Stimulated activated memory B cell treated with anti-CD40 and anti-IgM and Interleukin-4, amounts not matched to agents 10 μg/mL and 1 μg/mL and 100 μg/mL, for 72 hours (primary cell): ENCODE measurements around the gene IGFLR1.
"Not testable (repeated sequence)": the region's sequence is repeated elsewhere in the genome, so short reads cannot be mapped to it uniquely, and the experiment has no call there.

Source experiments
- ATAC-seq: fragments of 150-1000 bp; cut with Tn5 transposase; 2 replicates; pipeline ENCODE4 v1.10.0; 2021
- H3K27ac Mint-ChIP-seq: one replicate; pipeline ENCODE4 v1.8.0; 2022; ENCODE audit warnings: mild to moderate bottlenecking, mixed read lengths
- H3K27me3 Mint-ChIP-seq: one replicate; pipeline ENCODE4 v1.8.0; 2022; ENCODE audit warnings: mixed read lengths
- H3K36me3 Mint-ChIP-seq: one replicate; pipeline ENCODE4 v1.8.0; 2022; ENCODE audit warnings: mixed read lengths
- H3K4me1 Mint-ChIP-seq: one replicate; pipeline ENCODE4 v1.8.0; 2022; ENCODE audit warnings: mixed read lengths
- H3K4me3 Mint-ChIP-seq: one replicate; pipeline ENCODE4 v1.8.0; 2022; ENCODE audit warnings: mild to moderate bottlenecking, moderate library complexity, mixed read lengths
- H3K9me3 Mint-ChIP-seq: one replicate; pipeline ENCODE4 v1.8.0; 2022; ENCODE audit warnings: mixed read lengths

IGFLR1 gene

DNA sequence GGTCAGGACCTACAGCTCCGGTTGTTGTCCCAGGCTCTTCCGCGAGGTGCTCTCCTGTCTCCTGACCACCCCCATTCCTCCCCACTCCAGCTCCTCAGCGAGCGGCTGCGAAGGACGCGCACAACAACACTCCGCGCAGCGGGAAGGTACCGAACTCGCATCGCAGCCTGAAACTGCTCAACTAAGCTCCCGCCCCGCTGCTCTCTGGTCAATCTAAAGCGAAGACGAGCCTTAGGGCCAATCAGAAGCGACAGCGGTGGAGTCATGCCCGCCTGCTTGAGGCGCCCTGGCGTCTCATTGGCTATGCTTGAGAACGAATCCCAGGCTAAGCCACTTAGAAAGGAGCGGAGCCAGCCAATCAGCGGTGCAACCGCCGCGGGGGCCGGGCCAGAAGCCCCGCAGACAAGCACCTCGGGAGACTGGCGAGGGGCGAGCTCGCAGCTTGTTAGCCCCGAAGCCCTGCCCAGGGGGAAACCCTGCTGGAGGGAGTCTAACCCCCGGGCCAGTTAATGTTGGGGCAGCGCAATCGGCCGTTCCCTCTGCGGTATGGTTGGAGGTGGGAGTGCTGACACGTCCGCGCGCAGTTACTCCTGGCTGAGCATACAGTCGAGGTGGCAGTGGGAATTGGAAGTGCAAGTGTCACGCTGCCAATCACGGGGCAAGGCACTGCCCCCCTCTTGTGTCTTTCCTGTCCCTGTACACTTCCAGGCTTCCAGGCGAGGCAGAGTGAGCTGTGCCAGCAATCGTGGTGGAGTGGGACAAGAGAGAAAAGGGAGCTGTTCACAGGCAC is 39.8 kb downstream of the IGFLR1 start:
- Mint-ChIP-seq H3K4me1 (peaks cover 7% of the 10 kb centered on the region), H3K36me3 (no peaks in the 10 kb centered on the region)
- ATAC-seq: peak; percentile 100

DNA sequence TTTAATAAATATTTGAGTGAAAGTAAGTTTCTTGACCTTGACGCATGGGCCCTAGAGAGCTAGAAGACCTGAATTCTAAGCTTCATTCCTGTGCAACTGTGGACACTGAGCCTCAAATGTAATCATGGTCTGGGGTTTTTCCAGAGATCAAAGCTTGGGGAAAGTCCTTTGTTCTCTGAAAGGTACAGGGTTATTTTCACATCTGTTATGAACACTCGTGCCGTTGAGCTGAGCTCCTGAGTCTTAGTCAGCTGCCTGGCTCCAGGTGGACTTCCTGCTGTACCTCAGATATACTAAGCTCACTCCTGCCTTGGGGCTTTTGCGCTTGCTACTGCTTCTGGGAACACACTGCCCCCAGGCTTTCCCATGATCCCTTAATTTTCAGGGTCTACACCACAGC is 45.4 kb downstream of the IGFLR1 start:
- Mint-ChIP-seq H3K36me3 (no peaks in the 10 kb centered on the region), H3K27ac (peak overlapping the region; percentile 54), H3K9me3 (peaks cover 3% of the 10 kb centered on the region), H3K4me3 (no peak overlapping the region), H3K27me3 (no peaks in the 10 kb centered on the region), H3K4me1 (peaks cover 17% of the 10 kb centered on the region)
- ATAC-seq: peak; percentile 65

More for the DNA sequence above, 39.8 kb downstream of the IGFLR1 start:
- H3K27ac Mint-ChIP-seq: peak overlapping the region; percentile 89
- H3K9me3 Mint-ChIP-seq: no peaks in the 10 kb centered on the region
- H3K4me3 Mint-ChIP-seq: peak overlapping the region; percentile 87
- H3K27me3 Mint-ChIP-seq: no peaks in the 10 kb centered on the region

DNA sequence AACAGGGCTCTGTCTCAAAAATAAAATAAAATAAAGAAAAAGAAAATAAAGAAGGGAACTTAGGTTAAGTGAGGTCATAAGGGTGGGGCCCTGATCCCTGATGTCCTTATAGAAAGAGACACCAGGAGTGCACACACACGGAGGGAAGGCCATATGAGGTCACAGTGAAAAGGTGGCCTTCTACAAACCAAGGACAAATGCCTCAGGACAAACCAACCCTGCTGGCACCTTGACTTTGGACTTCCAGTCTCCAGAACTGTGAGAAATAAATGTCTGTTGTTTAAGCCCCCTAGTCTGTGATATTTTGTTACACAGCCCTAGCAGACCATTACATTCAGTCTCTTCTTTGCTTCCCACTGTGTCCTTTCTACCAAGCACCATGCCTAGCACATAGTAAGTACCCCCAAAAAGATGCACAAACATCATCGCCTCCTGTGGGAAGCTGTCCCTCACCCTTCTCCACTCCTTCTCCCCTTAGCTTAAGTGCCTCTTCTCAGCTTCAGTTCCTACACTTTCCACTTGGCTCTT is 46.3 kb downstream of the IGFLR1 start:
- Mint-ChIP-seq H3K27me3 (no peaks in the 10 kb centered on the region), H3K4me3 (no peak overlapping the region), H3K9me3 (peaks cover 3% of the 10 kb centered on the region), H3K36me3 (no peaks in the 10 kb centered on the region), H3K4me1 (peaks cover 16% of the 10 kb centered on the region), H3K27ac (peak overlapping the region; percentile 54)
- no peak for ATAC-seq

DNA sequence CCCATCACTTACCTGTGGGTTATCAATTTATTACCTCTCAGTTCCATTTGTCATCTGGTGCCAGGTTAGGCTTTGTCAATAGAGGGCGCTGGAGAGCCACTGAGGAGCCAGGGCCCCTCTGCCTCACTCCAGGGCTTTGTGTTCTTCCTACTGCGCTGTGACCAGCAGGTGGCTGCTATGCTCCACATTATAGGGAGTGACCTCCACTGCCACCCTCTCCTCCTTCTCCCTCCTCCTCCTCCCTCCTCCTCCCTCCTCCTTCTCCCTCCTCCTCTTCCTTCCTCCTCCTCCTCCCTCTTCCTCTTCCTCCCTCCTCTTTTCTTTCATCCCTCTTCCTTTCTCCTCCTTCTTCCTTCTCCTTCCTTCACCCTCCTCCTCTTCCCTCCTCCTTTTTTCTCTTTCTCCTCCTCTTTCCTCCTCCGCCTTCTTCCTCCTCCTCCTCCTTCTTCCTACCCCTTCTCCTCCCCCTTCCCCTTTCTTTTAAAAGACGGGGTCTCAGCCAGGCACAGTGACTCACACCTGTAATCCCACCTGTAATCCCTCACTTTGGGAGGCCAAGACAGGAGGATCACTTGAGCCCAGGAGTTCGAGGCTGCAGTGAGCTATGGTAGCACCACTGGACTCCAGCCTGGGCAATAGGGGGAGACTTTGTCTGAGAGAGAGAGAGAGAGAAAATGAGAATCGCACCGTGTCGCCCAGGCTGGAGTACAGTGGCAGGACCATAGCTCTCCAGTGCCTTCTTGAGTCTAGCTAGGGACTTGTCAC is 48.2 kb downstream of the IGFLR1 start:
- H3K27me3 Mint-ChIP-seq: no peaks in the 10 kb centered on the region
- peaks cover 16% of the 10 kb centered on the region for H3K4me1 Mint-ChIP-seq
- H3K9me3 Mint-ChIP-seq: peaks cover 3% of the 10 kb centered on the region
- H3K36me3 Mint-ChIP-seq: no peaks in the 10 kb centered on the region
- H3K4me3 Mint-ChIP-seq: no peak overlapping the region
- H3K27ac Mint-ChIP-seq: peak overlapping the region; percentile 15
- peak; percentile 98 for ATAC-seq

DNA sequence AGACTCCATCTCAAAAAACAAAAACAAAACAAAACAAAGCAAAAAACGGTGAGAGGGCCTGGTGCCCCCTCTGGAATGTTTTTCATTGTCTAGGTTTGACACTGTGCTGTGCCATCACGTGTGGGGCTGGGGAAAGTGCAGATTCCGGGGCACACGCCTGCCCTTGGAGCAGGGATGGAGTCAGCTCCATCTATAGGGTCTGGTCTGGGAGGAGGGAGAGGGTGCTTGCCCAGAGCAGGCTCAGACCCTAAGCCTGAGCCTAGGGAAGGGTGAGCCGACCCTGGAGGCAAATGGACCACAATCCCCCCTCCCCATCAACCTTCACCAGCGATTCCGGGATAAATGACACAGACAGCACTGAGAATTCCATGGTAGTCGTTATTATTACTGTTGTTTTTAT is 48.8 kb downstream of the IGFLR1 start:
- H3K27ac Mint-ChIP-seq: peak overlapping the region; percentile 15

GRCh38 chr19:35692010-35692409 is 50.2 kb downstream of the IGFLR1 start:
- no peaks in the 10 kb centered on the region for H3K27me3 Mint-ChIP-seq
- no peak for ATAC-seq
- no peaks in the 10 kb centered on the region for H3K36me3 Mint-ChIP-seq
- no peak overlapping the region for H3K27ac Mint-ChIP-seq
- no peak overlapping the region for H3K4me3 Mint-ChIP-seq
- peaks cover 3% of the 10 kb centered on the region for H3K9me3 Mint-ChIP-seq
- H3K4me1 Mint-ChIP-seq: peaks cover 16% of the 10 kb centered on the region

More for the DNA sequence above, 48.8 kb downstream of the IGFLR1 start:
- ATAC-seq: no peak
- no peaks in the 10 kb centered on the region for H3K27me3 Mint-ChIP-seq
- H3K9me3 Mint-ChIP-seq: peaks cover 3% of the 10 kb centered on the region
- no peak overlapping the region for H3K4me3 Mint-ChIP-seq
- peaks cover 16% of the 10 kb centered on the region for H3K4me1 Mint-ChIP-seq
- no peaks in the 10 kb centered on the region for H3K36me3 Mint-ChIP-seq

DNA sequence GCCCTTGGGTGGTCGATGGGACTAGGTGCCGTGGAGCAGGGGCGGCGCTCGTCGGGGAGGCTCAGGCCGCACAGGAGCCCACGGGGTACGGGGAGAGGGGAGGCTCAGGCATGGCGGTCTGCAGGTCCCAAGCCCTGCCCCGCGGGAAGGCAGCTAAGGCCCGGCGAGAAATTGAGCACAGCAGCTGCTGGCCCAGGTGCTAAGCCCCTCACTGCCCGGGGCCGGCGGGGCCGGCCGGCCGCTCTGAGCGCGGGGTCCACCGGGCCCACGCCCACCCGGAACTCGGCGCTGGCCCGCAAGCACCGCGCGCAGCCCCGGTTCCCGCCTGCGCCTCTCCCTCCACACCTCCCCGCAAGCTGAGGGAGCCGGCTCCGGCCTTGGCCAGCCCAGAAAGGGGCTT is 51.1 kb downstream of the IGFLR1 start:
- not testable (repeated sequence) for H3K9me3 Mint-ChIP-seq, ATAC-seq, H3K36me3 Mint-ChIP-seq, H3K4me3 Mint-ChIP-seq, H3K27ac Mint-ChIP-seq, H3K27me3 Mint-ChIP-seq
- H3K4me1 Mint-ChIP-seq: peaks cover 11% of the 10 kb centered on the region

DNA sequence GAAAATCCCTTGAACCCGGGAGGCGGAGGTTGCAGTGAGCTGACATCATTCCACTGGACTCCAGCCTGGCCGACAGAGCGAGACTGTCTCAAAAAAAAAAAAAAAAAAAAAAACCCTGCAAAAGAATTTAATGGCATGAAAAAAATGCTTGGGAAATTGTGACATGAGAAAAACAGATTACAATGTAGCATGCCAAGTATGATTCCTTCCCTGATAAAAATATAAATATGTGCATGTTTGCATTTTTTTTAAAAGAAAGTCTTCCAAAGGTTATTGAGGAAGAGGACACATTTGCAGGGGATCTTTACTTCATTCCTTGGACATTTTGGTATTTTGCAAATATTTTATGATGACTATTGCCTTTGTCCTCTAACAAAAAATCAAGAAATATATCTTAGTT is 52.4 kb downstream of the IGFLR1 start:
- ATAC-seq: no peak
- H3K36me3 Mint-ChIP-seq: no peaks in the 10 kb centered on the region
- H3K27ac Mint-ChIP-seq: no peak overlapping the region
- H3K4me1 Mint-ChIP-seq: peaks cover 9% of the 10 kb centered on the region
- no peaks in the 10 kb centered on the region for H3K9me3 Mint-ChIP-seq
- no peak overlapping the region for H3K4me3 Mint-ChIP-seq
- H3K27me3 Mint-ChIP-seq: no peaks in the 10 kb centered on the region
